NCI-H524 treated with DMSO at 0.1 percent for 48 hours (cell line): ENCODE measurements around the gene GPR179.
A peak's percentile ranks its signal among the peaks of the same experiment; 100 is the strongest.

Experiments
- DNase-seq: peaks from one replicate; lab custom pipeline; 2025; lab: John Stamatoyannopoulos, UW

Gene GPR179

GRCh38 chr17:38343608-38344419, at the start of gene GPR179:
Gene GPR179, minus strand, starts transcription at chr17:38343956. Its CDS starts 167 bp downstream, at chr17:38343789.
- peak; percentile 3 for DNase-seq

- DNase-seq: no peak
Observed at GRCh38 chr17:38379448-38379847, 35.7 kb upstream of the GPR179 start.

GRCh38 chr17:38369124-38369886, 25.5 kb upstream of the GPR179 start:
- DNase-seq: no peak

- DNase-seq: no peak
Observed at GRCh38 chr17:38364741-38365140, 21.0 kb upstream of the GPR179 start.

GRCh38 chr17:38363016-38363415, 19.3 kb upstream of the GPR179 start:
- DNase-seq: no peak

- no peak for DNase-seq
Observed at GRCh38 chr17:38361694-38362465, 18.1 kb upstream of the GPR179 start.

- DNase-seq: peak; percentile 20
Observed at GRCh38 chr17:38358586-38359513, 15.1 kb upstream of the GPR179 start.

- DNase-seq: no peak
Observed at GRCh38 chr17:38357486-38358123, 13.8 kb upstream of the GPR179 start.

- no peak for DNase-seq
Observed at GRCh38 chr17:38355251-38355650, 11.5 kb upstream of the GPR179 start.

- DNase-seq: no peak
Observed at GRCh38 chr17:38354466-38354865, 10.7 kb upstream of the GPR179 start.

- no peak for DNase-seq
Observed at GRCh38 chr17:38353668-38354067, 9.9 kb upstream of the GPR179 start.

- no peak for DNase-seq
Observed at GRCh38 chr17:38353086-38353604, 9.4 kb upstream of the GPR179 start.

- no peak for DNase-seq
Observed at GRCh38 chr17:38352245-38353085, 8.7 kb upstream of the GPR179 start.

- peak; percentile 31 for DNase-seq
Observed at GRCh38 chr17:38351412-38352222, 7.9 kb upstream of the GPR179 start, which contains the start of gene SOCS7. Gene SOCS7, plus strand, starts transcription at chr17:38351844. Its CDS starts 209 bp downstream, at chr17:38352053.

GRCh38 chr17:38350035-38350434, 6.3 kb upstream of the GPR179 start:
- no peak for DNase-seq

GRCh38 chr17:38349097-38349730, 5.5 kb upstream of the GPR179 start:
- DNase-seq: peak; percentile 39

GRCh38 chr17:38345743-38346142, 2.0 kb upstream of the GPR179 start:
- no peak for DNase-seq

- no peak for DNase-seq
Observed at GRCh38 chr17:38344420-38344745, 627 bp upstream of the GPR179 start.
